SKM-1 (cell line): ENCODE results near the gene AQP1.

Source experiments
- DNase-seq: peaks from one replicate; lab custom pipeline; 2025; ENCODE audit not compliant: unreplicated experiment; lab: John Stamatoyannopoulos, UW

Gene AQP1

DNA sequence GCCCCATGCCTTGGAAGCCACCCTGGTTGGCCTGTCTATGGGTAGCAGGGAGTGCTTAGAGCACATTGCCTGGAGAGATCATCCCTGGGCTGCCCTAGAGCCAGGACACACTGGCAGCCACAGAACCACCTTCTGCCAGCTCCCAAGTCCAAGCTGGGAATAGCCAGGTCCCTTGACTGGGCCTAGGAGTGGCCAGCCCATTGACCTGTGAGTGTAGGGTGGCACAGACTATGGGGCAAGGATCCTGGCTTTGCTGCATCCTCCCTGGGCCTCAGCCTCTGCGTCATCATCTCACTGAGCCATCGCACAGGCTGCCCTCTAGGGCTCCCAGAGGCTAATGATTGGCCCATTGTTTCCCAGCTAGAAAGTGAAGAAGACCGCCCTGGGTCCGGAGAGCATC is 7.0 kb downstream of the AQP1 start:
- no peak for DNase-seq

DNA sequence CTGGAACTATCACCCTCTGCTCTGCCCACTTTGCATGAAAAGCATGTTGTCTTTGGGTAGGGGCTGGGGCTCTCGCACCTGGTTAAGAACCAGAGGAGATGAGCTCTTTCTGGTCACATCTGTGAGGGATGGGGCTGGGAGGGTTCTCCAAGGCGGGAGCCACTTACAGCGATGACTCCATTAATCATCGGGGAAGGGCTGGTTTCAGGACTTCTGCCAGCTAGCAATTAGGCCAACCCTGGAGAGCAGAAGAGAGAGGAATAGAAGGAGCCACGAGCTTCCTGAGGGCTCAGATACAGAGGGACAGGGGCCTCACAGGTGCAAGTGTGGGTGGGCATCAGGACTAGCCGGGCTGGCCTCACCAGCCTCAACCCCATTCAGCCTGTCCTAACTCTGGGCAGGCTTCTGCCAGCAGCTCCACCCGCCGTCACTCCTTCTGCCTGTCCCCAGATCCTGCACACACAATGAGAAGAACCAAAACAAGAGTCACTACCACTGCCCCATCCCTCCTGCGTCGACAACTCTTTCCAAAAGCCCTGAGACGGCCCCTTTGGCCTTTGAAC is 8.4 kb downstream of the AQP1 start:
- DNase-seq = no peak

DNA sequence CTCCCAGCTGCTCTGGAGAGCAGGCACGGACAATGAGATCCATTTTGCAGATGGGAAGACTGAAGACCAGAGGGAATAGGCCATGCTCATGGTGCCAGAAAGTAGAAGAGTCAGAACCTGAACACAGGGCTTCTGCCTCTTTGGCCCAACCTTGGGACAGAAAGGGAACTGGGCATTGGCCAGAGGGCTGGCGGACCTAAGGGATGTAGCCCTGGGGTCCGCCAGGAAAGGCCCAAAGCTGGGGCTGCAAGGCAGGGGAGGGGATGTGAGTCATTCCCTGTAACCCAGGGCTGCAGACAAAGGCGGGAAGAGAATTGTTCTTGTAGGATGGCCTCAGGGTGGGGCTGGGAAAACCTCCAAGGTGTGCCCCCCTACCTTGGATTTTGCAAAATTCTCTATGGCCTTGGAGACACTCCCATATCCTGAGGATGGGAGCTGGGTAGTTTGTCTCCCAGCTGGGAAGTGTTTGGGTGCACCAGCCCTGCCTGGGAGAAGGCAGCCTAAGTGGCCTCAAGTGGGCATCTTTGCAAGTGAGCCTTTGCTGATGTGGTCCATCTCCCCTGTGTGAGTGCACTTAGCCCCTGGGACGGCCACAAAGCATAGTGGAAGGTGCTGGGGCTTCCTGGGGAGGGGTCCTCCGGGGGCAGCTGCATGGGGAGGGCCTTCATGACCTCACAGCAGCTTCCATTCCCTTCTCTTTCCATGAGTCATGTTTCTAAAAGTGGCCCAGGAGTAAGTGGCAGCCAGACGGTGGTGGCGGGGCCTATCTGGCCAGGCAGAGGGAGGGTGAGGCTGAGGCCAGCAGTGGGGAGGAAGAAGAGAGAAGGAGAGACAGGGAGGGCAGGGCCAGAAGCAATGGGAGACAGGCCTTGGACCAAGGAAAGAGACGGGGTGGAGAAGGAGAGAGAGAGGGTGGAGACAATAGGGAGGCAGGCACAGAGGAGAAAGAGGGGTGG is 9.2 kb downstream of the AQP1 start:
- DNase-seq = no peak

DNA sequence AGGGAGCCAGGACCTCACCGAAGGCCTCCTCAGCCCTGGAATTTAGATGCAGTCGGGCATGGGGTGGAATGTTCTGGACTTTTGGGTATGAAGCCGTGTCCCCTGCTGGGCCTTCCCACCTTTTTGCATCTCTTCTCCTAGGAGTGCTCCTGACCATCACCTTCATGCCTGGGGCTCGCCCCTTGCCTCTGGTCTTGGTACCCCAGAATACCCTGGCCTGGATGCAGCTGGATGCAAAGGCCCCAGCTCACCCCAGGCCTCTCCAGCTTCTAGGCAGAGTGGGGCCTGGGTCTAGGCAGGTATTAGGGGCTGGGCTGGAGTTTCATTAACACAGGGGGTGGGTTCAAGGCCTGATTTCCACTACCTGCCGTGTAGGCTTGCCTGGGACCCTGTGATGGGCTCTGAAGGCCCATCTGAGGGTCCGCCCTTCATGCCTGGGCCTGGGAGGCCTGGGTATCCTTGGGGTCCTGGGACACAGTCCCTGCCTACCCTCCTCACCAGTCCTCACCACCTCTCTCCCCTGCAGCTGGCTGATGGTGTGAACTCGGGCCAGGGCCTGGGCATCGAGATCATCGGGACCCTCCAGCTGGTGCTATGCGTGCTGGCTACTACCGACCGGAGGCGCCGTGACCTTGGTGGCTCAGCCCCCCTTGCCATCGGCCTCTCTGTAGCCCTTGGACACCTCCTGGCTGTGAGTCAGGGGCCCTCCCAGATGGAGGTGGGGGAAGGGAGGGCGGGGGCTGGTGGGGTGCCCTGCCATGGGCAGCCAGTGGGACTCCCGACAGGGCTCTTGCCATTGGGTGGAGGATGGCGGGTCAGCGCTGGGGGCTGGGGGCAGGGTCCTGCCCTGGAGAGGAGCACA is 10.1 kb downstream of the AQP1 start:
- no peak for DNase-seq

DNA sequence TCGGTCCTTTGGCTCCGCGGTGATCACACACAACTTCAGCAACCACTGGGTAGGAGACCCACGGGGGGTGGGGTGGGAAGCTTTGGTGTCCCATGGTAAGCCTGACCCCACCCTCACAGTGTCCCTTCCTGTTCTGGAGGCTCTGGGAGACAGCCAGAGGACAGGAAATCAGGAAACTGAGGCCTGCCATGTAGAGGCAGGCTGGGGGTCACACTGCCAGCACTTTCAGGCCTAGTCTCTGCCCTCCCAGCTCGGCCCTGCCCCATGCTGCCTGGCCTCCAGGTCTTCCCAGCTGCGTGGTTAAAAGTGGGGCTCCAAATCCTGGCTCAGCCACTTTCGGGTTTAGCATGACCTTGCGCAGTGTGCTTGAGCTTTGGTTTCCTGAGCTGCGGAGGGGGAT is 10.9 kb downstream of the AQP1 start:
- DNase-seq = no peak

- DNase-seq = no peak
These were observed 11.5 kb downstream of the AQP1 start for GRCh38 chr7:30923009-30923773.

GRCh38 chr7:30923774-30924413 is 12.2 kb downstream of the AQP1 start:
- DNase-seq = no peak

DNA sequence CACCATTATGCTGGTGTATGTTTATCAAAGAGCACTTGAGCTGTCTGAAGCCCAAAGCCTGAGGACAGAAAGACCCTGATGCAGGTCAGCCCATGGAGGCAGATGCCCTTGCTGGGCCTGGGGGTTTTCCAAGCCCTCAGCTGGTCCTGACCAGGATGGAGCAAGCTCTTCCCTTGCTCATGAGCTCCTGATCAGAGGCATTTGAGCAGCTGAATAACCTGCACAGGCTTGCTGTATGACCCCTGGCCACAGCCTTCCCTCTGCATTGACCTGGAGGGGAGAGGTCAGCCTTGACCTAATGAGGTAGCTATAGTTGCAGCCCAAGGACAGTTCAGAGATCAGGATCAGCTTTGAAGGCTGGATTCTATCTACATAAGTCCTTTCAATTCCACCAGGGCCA is 13.0 kb downstream of the AQP1 start:
- DNase-seq = no peak

DNA sequence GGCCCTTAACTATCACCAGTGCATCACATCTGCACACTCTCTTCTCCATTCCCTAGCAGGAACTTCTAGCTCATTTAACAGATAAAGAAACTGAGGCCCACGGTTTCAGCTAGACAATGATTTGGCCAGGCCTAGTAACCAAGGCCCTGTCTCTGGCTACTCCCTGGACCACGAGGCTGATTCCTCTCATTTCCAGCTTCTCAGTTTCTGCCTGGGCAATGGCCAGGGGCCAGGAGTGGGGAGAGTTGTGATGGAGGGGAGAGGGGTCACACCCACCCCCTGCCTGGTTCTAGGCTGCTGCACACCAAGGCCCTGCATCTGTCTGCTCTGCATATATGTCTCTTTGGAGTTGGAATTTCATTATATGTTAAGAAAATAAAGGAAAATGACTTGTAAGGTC is 13.5 kb downstream of the AQP1 start:
- no peak for DNase-seq

DNA sequence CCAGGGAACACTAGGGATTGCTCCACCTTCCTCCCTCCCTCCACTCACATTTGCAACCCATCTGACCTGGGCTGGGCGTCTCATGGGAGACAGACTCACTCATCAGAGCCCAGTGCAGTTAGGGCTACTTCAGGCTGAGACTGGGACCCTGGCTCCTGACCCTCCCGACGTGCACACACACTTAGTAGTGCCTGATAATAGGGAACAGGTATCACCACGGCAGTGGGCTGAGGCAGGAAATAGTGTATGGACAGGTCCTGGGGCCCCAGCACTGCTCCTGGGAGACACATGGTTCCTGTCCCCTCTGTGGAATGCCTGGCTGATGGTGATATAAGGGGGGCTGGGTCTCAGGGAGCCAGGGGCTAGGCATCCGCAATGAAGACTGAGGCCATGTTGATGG is 14.3 kb downstream of the AQP1 start:
- DNase-seq = no peak

DNA sequence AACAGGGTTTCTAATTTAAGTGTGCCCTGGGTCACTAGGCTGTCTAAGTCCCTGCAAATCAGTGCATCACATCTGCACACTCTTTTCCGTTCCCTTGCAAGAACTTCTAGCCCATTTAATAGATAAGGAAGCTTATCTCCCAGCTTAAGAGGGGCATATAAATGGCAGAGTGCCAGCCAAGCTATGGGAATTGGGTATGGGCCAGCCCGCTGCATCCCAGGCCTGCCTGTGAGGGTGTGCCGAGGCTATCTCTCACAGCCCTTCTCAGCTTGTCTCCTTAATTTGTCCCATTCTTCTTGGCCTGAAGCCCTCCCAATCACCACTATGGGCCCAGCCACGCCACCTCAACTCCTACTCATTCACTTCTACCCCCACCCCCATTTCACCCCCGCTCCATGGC is 14.7 kb downstream of the AQP1 start:
- no peak for DNase-seq

- DNase-seq = no peak
These were observed 15.4 kb downstream of the AQP1 start for GRCh38 chr7:30927040-30927439.

DNA sequence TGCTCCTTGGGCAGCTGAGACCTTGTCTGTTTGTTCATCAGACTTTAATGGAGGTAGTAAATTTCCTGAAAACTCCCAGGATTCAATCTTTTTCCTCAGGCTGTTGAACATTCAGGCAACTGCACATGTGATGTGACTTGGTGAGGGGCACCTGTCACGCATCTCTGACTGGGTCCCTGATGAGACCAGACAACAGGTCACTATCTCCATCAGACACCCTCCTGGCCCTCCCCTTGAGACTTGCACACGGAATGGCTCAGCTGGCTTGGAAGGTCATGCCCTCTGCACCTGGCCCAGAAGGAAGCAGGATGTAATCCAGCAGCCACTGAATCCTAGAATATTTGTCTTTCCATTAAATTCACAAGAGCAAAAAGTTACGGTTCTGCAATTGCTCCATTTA is 15.9 kb downstream of the AQP1 start:
- DNase-seq = no peak

DNA sequence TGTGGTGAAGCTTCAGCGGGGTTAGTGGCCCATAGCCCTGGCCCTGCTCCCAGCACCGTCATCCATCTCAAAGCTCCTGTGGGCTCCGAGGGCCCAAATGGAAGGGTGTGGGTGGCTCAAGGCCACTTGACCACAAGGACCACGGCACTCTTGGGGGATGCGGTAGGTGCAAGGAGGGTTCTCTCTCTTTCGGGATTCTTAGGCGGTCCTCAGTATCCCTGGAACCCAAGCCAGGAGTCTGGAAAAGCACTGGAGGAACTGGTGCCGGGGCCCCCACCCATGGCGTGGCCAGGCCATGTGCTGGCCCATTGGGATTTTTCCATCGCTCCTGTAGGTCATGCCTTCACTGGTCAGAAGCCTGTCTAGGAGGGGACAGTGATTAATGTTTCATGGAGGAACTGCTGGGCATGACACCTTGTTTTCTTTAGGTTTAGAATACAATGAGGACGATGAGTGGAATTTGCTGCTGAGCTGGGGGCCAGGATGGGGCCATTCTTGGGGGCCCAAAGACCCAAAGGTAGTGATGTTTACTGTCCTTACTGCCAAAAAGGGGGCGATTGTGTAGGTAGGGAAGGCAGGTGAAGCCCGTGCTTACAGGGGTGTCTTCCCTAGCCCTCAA is 16.7 kb downstream of the AQP1 start:
- no peak for DNase-seq

GRCh38 chr7:30929686-30930085 is 18.0 kb downstream of the AQP1 start:
- no peak for DNase-seq

DNA sequence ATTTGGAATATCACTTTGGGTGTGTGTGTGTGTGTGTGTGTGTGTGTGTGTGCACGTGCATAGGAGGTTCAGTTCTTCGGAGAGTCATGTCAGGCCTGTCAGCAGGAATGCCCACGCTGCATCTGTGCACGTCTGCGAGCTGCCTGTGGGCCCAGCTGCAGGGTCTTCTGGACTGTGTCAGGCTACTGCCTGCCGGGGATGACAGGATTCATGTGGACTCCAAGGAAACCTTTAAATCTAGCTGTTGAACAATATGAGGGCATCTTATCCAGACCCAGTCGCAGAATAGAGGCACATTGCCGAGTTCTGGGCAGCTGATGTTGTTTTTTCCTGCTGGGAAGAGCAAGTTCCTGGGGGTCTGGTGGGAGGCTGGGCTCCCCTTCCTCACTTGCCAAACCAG is 19.0 kb downstream of the AQP1 start:
- DNase-seq = no peak

DNA sequence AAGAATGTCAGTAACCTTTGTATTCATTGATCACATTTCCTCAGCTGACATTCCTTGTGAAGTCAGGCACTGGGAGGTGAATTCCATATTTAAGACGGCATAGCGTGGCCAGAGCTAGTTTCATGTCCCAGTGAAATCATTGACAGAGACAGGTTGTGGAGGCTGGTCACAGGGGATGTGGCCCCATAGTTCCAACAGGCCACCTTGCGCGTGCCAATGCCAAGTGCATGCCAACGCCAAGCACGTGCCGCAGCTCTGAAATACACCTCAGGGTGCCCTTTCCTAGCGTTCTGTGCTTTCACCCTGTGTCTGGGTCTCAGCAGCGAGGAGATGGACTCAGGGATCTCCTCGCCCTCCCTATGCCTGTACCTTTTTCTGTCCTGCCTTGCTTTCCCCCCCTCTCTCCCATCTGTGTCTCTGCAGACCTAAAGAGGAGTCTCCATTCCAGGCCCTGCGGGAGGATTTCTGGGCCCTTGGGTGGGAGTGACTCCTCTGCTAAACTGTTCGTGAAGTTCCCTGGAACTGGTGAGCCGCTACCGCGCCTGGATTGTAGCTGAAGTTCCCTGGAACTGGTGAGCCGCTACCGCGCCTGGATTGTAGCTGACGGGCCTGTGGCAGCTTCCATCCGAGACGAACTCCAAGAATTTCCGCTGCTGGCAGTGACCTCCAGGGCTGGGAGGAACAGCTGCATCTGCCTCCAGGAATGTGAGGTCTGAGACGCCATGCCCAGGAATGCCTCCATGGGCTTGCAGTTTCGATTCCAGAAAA is 19.7 kb downstream of the AQP1 start:
- DNase-seq = no peak

GRCh38 chr7:30931929-30932540 is 20.4 kb downstream of the AQP1 start:
- no peak for DNase-seq

DNA sequence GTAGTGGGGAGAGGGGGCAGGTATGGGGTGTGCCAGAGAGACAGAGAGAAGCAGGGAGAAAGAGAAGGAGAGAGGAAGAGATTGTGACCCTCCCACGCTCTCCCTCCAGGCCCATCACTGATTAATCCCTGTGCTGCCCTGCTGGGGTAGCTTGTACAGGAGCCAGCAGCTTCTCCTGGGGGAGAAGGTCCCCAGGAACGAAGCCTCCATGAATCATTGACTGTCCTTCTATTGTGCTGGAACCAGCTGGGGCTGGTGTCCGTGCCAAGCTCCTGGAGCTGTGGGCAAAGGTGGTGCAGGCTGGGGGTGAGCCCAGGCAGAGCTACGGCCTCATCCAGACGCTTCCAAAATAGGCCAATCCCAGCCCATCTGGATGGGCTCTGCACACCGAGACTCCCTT is 20.9 kb downstream of the AQP1 start:
- no peak for DNase-seq
